LNCaP clone FGC (cell line): Measurements from ENCODE around the gene KSR2.
"Not testable (repeated sequence)": the region's sequence is repeated elsewhere in the genome, so short reads cannot be mapped to it uniquely, and the experiment has no call there.

Experiments used
- DNase-seq: peaks from one replicate; pipeline ENCODE4 v3.0.0-alpha.2; 2011; ENCODE audit warnings: low read depth
- H3K4me3 ChIP-seq: 2 replicates; pipeline ENCODE4 v1.5.1; 2011; ENCODE audit warnings: mild to moderate bottlenecking, low read depth, low read length, control low read depth
- CTCF ChIP-seq: IDR thresholded peaks from 2 replicates; pipeline ENCODE4 v1.5.1; 2012; ENCODE audit warnings: mild to moderate bottlenecking; ENCODE audit not compliant: control insufficient read depth, insufficient read depth; ENCODE audit errors: extremely low read depth

KSR2 gene

GRCh38 chr12:117863002-117863709, 105.6 kb downstream of the KSR2 start:
- DNase-seq: no peak
- no peak for TF ChIP-seq CTCF
- H3K4me3 ChIP-seq: no peak overlapping the region

GRCh38 chr12:117861691-117862090, 107.1 kb downstream of the KSR2 start:
- DNase-seq: no peak
- TF ChIP-seq CTCF: no peak
- no peak overlapping the region for H3K4me3 ChIP-seq

GRCh38 chr12:117860787-117861290, 108.0 kb downstream of the KSR2 start:
- not testable (repeated sequence) for H3K4me3 ChIP-seq, DNase-seq

GRCh38 chr12:117860111-117860510, 108.7 kb downstream of the KSR2 start:
- H3K4me3 ChIP-seq: no peak overlapping the region
- no peak for DNase-seq
- TF ChIP-seq CTCF: no peak

GRCh38 chr12:117857632-117858612, 110.9 kb downstream of the KSR2 start:
- DNase-seq: no peak
- TF ChIP-seq CTCF: peak; percentile 32; the same call in 1 of the 2 replicates
- H3K4me3 ChIP-seq: no peak overlapping the region

GRCh38 chr12:117857139-117857538, 111.7 kb downstream of the KSR2 start:
- not testable (repeated sequence) for H3K4me3 ChIP-seq, DNase-seq

- TF ChIP-seq CTCF: no peak
- no peak for DNase-seq
- no peak overlapping the region for H3K4me3 ChIP-seq
Observed at GRCh38 chr12:117855165-117855564, 113.6 kb downstream of the KSR2 start.
